ENCODE data around the gene METTL25B.

Gene METTL25B

GRCh38 chr1:156727926-156728598 is at the start of gene METTL25B:
METTL25B (plus strand) TSS chr1:156728469; CDS start chr1:156729105, 636 bp downstream.
- DNase-seq = peak; percentile 39 to 81

DNA sequence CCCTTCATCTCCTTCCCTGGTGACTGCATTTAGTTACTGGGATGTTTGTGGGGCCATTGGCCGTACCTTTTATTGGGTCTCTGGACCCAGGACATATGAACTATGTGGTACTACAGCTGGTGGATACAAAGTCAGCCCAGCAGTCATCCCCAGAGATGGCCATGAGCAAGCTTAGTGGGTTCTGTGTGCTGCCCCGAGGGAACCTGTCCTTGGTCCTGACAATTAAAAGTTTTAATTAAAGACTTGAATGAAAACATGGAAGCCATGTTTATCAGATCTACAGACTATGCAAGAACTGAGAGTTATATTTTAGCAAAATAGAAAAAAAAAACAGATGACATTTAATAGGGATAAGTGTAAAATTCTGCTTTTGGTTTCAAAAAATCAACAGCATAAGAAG is 48.2 kb upstream of the METTL25B start:
- DNase-seq = no peak

DNA sequence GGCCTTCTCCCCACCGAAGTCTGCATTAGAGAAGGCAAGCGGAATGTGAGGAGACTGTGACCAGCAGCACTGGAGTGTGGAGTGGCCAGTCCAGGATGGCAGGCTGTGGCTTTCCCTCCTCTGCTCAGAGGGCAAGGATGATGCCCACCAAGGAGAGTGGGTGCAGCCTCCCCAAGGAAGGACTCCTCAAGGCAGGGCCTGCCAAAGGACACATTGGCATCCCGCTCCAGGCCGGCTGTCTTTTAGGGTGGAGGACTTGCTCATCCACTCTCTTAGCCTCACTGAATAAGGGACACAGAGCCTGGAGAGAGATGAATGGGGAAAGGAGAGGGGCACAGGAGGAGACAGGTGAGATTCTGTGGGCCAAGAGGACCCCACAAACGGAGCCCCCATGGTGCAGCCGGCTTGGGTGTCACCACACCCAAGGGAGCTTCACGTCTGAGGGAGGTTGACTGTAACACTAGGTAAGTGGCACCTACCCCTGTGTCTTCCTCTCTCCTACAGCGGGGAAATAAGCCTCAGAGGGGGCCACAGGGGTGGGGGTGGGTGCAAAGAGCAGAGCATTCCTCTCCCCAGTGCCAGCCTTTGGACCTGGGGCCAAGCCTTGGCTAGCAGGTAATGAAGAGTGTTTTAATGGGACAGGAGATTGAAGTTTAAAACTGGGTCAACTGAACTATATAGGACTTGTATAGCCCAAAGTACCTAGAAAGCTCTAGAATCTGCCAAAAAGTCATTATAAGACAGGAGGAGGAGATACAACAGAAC is 46.9 kb upstream of the METTL25B start:
- DNase-seq = no peak

DNA sequence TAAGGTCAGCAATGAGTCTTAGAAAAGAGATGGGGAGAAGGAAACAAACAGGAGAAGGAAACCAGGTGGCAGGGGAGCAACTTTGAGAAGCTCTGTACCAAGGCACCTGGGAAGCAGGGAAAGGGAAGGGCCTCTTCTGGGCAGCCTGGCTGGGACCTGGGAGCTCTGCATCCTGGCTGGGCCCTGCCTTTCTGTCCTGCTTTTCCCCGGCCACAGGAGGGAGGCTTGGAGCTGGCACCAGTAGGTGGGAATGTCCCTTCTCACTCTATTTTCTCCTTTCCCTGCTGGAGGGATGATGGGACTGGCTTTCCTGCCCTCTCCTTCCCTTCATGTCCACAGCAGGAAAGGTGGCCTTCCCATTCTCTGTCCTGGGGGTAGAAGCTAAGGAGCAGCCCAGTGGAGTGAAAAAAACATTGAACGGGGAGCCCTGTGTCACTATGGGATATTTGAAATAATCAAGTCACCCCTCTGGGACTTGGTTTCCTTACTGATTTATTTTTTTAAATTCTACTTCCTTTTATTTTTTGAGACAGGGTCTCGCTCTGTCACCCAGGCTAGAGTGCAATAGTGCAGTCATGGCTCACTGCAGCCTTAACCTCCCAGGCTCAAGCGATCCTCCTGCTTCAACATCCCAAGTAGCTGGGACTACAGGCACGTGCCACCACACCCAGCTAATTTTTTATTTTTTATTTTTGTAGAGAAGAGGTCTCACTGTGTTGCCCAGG is 45.9 kb upstream of the METTL25B start:
- DNase-seq = peak in 1 of 2 experiments; percentile 11

DNA sequence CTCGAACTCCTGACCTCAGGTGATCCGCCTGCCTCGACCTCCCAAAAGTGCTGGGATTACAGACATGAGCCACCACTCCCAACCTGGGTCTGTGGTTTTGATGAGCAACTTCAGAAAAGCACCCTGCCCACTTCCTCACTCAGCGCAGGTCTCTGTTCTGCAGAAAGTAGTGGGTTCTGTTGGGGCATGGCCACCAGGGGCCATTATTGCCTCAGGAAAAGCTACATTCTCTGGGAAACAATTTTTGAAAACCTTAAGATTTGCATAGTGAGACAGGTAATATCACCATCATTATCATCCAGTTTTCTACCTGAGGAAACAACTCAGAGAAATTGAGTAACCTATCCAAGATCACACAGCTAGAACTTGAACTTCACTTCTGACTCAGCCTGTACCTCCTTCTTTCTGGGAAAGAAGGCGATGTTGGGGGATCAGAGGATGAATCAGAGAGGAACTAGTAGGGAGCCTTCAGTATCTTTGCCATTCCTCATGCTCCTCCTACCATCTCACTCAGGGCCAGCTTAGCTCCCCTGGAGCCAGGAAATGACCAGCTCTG is 44.0 kb upstream of the METTL25B start:
- DNase-seq = no peak

DNA sequence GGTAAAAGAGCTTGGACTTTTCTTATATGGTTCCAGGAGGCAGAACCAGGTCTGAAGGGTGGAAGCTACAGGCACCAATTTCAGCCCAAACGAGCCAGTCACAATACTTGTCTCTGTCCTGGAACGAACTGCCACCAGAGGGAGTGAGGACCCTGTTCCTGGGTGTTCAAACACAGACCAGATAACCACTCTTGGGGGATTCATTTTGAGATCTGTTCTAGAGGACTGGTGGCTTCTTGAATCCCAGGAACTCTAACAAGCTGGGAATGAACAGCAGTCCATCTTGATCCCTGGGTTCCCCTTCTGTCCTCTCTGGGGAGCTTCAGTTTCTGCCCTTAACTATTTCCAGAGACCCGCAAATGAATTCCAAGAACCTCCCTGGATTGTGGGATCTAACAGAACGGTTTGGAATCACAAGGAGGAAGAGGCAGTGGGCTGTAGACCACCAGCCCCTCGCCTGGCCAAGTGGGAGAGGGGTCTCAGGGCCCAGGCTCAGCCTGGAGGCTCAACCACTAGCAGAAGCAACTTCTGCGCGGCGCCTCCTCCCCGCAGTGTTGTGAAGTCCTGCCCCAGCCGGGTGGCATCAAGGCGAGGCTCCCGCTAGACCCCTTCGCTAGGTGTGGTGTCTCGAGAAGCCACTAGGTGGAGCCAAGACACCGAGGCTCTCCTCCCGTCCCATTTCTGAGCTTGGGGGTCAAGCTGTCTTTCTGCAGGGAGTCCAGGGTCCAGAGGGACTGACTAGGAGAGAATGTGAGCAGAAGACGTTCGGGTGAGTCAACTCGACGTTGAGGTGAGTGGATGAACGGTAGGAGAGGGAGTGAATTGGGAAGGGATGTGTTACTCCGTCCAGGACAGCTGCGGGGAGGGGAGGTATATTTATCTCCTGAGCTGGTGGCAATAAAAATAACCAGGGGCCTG is 39.0 kb upstream of the METTL25B start:
- peak; percentile 63 to 84 for DNase-seq

DNA sequence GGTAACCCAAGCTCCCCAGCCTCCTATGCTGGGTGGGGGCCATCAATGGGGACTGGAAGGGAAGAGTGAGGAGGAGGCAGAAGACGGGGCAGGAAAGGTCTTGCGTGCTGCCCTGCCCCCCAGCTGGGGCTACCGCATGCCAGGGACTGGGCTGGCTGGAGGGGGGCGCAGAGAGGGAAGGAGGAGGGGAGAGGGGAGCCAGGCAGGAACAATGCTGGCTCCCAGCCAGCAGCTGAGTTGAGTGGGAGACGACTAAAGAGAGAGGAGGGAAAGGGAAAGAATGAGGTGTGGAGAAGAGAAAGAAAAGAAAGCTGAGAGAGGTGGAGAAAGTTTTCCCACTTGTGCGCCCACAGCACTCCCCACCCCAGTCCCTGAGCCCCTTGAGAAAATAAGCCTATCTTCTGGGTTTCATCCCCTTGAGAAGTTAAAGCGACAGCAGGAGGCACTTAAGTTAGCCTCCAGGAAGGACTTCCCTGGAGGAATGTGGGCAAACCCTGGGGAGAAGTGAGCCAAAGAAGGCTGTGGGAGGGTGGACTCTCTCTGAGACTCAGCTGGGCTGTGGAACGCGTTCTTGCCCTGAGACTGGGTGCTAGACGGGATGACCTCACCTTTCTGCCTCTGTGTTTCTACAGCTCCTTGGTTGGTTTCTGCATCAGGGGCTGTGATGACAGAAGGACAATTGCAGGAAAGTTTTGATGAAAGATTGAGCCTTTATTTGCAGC is 38.2 kb upstream of the METTL25B start:
- DNase-seq = no peak

DNA sequence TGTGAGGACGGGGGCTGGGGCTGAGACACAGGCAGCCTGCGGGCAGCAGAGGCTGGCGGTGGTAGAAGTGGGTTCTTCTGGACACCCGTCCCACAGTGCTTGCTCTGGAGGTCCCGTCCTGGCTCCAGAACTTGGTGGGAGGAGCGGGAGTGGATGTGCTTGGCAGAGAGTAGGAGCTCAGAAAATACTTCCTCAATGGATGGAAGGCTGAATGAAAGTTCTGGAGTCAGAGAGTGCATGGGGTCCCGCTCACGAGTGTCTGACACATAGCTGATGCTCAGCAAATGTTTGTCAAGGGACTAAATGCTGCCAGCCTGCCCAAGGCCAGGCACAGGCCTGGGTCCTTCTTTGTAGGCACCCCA is 37.6 kb upstream of the METTL25B start:
- DNase-seq = no peak

GRCh38 chr1:156691191-156691590 is 37.1 kb upstream of the METTL25B start:
- no peak for DNase-seq

- peak in 1 of 2 experiments; percentile 14 for DNase-seq
Measured at GRCh38 chr1:156691665-156692440, 36.4 kb upstream of the METTL25B start.

DNA sequence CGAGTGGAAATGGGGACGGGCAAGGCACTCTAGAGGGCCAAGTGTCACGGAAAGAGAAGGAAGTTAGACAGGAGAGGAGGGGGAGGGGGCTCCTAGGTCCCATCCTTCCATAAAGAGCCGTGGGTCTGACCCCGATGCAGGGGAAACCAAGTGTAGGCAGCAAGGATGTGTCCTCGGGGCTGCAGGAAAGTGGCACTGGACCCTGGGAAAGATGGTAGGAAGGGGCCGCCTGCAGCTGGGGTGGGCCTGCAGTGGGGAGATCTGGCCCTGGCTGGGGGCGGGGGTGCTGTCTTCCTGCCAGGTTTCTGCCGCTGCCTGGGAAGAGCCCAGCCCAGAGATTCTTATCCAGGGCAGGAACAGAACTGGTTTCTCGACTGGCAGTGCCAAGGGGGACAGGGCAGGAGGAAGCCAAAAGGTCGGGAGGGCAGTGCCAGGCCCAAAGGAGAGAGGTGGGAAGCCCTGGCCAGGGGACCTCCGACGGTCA is 35.8 kb upstream of the METTL25B start:
- DNase-seq = no peak

DNA sequence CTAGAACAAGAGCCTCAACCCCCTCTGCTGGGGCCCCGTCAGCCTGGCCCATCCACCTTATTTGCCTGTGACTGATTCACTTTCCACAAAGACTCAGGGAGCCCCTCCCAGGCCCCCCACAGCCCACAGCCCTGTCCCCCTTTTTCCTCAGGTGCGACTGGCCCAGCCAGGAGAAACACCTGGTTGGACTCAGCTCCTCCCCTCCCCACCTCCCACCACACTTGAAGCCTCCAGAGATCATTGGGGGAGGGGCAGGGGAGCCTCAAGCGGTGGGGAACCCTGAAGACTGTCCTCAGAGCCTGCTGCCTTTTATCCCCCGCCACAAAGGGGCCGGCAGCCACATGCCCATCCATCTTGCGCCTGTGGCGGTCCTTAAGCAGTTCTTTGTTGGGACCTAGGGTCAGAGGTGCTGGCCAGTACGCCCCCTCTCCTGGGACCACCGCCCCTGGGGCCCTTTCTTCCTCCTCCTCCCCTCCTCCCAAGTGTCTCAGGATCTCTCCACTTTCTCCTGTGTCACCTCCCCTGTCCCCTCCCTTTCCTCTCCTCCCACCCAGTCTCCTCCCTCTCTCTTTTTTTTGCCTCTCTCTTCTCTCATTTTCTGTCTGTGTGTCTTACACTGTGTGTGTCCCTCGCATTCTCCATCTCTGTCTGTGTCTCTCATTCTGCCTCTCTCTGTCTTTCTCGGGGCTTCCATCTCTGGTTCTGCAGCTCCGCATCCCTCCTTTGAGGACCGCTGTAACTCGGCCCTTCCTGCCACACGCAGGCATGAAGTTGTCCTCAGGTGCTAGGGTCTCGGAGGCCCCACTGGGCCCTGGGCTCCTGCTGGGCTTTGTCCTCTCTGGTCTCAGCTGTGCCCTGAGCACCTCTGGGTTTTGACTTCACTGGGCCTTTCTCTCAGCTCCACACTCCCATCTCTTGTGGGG is 35.1 kb upstream of the METTL25B start:
- DNase-seq = no peak

- no peak for DNase-seq
Measured at GRCh38 chr1:156693848-156694689, 34.2 kb upstream of the METTL25B start.

DNA sequence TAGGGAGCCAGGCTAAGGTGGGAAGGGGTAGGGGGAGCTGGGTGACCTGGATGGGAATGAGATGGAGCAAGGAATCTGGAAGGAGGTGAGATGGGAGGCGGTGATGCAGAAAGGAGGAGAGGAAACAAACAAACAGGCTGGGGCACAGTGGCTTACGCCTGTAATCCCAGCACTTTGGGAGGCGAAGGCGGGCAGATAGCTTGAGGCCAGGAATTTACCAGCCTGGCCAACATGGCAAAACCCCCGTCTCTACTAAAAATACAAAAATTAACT is 33.6 kb upstream of the METTL25B start:
- DNase-seq = no peak

- DNase-seq = no peak
Measured at GRCh38 chr1:156696755-156697154, 31.5 kb upstream of the METTL25B start.

DNA sequence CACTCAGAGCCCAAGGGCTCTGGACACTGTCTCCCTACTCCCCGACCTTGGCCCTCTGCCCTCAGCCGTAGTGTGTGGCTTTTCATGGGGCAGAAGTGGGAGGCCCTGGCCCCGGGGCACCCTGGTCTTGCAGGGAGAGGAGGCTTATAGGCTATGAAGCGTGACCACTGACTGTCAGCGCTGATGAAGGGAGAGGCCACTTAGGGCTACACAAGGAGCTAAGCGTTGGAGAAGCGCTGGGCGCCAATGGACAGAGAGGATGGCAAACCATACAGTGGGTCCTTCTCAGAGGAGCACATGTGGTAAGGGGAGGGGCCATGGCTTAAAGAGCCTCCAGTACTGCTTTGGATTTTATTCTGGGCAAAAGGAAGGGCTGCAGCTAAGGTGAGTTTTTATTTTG is 30.8 kb upstream of the METTL25B start:
- DNase-seq = peak in 1 of 2 experiments; percentile 45

- no peak for DNase-seq
Measured at GRCh38 chr1:156698995-156699394, 29.3 kb upstream of the METTL25B start.

DNA sequence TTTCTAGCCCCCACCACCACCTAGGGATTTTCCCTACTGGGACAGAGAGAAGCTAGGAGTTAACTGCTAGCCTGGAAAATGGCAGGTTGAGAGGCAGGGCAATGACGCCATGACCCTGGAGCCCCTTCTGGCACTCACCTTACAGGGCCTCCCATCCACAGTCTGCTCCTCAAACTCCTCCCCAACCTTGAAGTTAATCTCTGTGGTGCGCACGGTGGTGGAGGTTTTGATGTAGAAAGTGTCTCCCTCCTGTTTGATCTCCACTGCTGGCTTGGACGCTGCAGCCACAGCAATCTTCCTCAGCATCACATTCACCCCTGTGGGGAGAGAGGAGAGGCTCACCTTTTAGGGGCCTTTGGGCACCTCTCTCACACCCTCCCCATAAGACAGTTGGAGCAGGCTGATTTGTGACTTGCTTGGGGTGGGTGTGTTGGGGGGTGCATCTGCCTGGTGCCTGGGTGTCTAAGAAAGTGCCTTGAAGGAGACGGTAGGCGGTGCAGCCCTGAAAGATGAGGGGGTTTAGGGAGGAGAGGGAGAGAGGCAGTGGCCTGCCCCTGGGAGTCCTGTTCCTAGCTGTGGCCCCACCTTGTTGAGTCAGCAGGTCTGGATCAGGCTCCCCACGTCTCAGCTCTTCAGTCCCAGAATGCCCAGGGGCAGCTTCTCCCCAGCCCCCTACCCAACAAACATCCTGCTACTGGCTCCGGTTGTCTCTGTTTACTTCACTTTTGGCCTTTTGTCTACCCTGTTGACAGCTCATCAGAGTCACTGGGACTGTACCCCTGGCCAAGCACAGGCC is 27.3 kb upstream of the METTL25B start:
- DNase-seq = no peak
